ENCODE data around the gene CCDC57. TPM values are rescaled to one million over a fixed set of nuclear protein-coding genes. Genes with fewer than 3 reads are reported as not detected.

The CCDC57 gene
- total RNA-seq, 1 experiment from 2014 or later: 36.6 TPM

GRCh38 chr17:82129095-82129494, 83.5 kb downstream of the CCDC57 start:
- H2AFZ ChIP-seq (ENCODE audit: low read length): no peak overlapping the region
- ATAC-seq (no peak; the same call in 1 of the 2 replicates), DNase-seq (no peak)
- H3K9me2 ChIP-seq (replicated peaks; ENCODE audit: low read length): no peaks in the 10 kb centered on the region
- H3K9ac ChIP-seq (ENCODE audit: low read length): no peak overlapping the region
- no TSS peak for BruUV-seq (replicated peaks)
- CTCF ChIA-PET: no interaction called here
- no peaks in the 10 kb centered on the region for H3F3A ChIP-seq (ENCODE audit: low read length, unreplicated experiment)
- H3K4me3 ChIP-seq (ENCODE audit: low read length): no peak overlapping the region
- H3K27ac ChIP-seq (ENCODE audit: low read length): no peak overlapping the region
- intact Hi-C loops (cut with micrococcal nuclease): no loop called here
- H4K20me1 ChIP-seq (ENCODE audit: low read length): no peaks in the 10 kb centered on the region
- peaks cover 5% of the 10 kb centered on the region for H3K4me1 ChIP-seq (ENCODE audit: insufficient read depth, low read length)
- TF ChIP-seq, protein P1, sequence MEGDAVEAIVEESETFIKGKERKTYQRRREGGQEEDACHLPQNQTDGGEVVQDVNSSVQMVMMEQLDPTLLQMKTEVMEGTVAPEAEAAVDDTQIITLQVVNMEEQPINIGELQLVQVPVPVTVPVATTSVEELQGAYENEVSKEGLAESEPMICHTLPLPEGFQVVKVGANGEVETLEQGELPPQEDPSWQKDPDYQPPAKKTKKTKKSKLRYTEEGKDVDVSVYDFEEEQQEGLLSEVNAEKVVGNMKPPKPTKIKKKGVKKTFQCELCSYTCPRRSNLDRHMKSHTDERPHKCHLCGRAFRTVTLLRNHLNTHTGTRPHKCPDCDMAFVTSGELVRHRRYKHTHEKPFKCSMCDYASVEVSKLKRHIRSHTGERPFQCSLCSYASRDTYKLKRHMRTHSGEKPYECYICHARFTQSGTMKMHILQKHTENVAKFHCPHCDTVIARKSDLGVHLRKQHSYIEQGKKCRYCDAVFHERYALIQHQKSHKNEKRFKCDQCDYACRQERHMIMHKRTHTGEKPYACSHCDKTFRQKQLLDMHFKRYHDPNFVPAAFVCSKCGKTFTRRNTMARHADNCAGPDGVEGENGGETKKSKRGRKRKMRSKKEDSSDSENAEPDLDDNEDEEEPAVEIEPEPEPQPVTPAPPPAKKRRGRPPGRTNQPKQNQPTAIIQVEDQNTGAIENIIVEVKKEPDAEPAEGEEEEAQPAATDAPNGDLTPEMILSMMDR (conservative IDR thresholded peaks at IDR 0.05; ENCODE audit: low read depth, low read length): peak; percentile 44; the same call in 1 of the 2 replicates
- no peak for TF ChIP-seq EZH2phosphoT487 (IDR thresholded peaks at IDR 0.05; ENCODE audit: borderline replicate concordance, low read length)
- no peaks in the 10 kb centered on the region for H3K36me3 ChIP-seq (ENCODE audit: low read depth, low read length)
- no peaks in the 10 kb centered on the region for H3K79me2 ChIP-seq (ENCODE audit: low read length)
- POLR2A ChIA-PET (ENCODE audit: unreplicated experiment): no interaction called here
- no peaks in the 10 kb centered on the region for H3K27me3 ChIP-seq (ENCODE audit: low read length)
- H3K9me3 ChIP-seq (ENCODE audit: low read length): no peaks in the 10 kb centered on the region
- H3K4me2 ChIP-seq (ENCODE audit: low read length): no peak overlapping the region

DNA sequence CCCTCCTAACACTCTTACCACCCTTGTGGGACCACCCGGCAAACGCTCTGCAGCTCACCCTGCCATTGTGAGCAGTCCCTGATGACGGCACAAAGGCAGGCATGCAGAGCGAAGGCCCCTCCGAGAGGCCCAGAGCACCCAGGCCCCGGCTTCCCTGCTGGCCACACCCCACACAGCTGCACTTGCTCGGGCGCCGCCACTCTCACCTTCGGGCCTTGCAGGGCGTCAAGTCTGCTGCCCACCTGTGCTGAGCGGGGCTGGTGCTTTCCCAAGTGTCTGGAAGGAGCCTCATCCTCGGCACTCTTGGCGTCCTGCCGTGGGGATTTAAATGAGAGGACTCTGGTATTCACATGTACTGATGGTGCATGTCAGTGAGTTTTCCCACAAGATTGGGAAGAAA, 84.4 kb downstream of the CCDC57 start:
- no peak overlapping the region for H3K4me3 ChIP-seq (ENCODE audit: low read length)
- no peaks in the 10 kb centered on the region for H3K79me2 ChIP-seq (ENCODE audit: low read length)
- TF ChIP-seq, protein P1 (conservative IDR thresholded peaks at IDR 0.05; ENCODE audit: low read depth, low read length): no peak
- TF ChIP-seq EZH2phosphoT487 (IDR thresholded peaks at IDR 0.05; ENCODE audit: borderline replicate concordance, low read length): no peak
- TF ChIP-seq EZH2 (IDR thresholded peaks at IDR 0.05; ENCODE audit: low read length, unreplicated experiment): no peak
- no peaks in the 10 kb centered on the region for H3K4me1 ChIP-seq (ENCODE audit: insufficient read depth, low read length)
- H4K20me1 ChIP-seq (ENCODE audit: low read length): no peaks in the 10 kb centered on the region
- no peaks in the 10 kb centered on the region for H3K9me2 ChIP-seq (replicated peaks; ENCODE audit: low read length)
- ChIA-PET CTCF (no interaction called here), POLR2A (ENCODE audit: unreplicated experiment) (no interaction called here)
- no peak overlapping the region for H3K4me2 ChIP-seq (ENCODE audit: low read length)
- no peak overlapping the region for H2AFZ ChIP-seq (ENCODE audit: low read length)
- ATAC-seq (no peak), DNase-seq (no peak)
- intact Hi-C loops (cut with micrococcal nuclease): no loop called here
- H3K36me3 ChIP-seq (ENCODE audit: low read depth, low read length): no peaks in the 10 kb centered on the region
- no TSS peak for BruUV-seq (replicated peaks)
- no peak overlapping the region for H3K9ac ChIP-seq (ENCODE audit: low read length)
- no peak overlapping the region for H3K27ac ChIP-seq (ENCODE audit: low read length)
- no peaks in the 10 kb centered on the region for H3K9me3 ChIP-seq (ENCODE audit: low read length)
- no peaks in the 10 kb centered on the region for H3F3A ChIP-seq (ENCODE audit: low read length, unreplicated experiment)
- H3K27me3 ChIP-seq (ENCODE audit: low read length): no peaks in the 10 kb centered on the region

DNA sequence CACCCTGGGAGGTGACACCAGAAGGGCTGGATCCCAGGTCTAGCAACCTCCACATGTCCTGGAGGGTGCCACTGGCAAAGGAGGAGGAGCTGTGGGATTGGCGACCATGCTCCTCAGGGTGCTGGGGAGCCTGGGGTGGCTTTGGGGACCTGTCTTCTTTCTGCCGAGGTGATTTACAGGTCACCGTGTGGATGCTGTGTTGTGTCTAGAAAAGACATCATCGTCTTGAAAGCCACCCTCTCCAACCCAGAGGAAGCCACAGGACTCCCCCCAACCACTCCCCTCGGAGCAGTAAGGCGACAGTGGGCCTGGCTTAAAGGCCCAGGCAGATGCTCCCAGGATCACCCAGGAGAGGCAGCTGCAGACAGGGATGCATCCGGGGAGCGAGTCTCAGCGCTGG, 84.9 kb downstream of the CCDC57 start:
- TF ChIP-seq EZH2 (IDR thresholded peaks at IDR 0.05; ENCODE audit: low read length, unreplicated experiment) (no peak), EZH2phosphoT487 (IDR thresholded peaks at IDR 0.05; ENCODE audit: borderline replicate concordance, low read length) (no peak)
- TF ChIP-seq, protein P1 (conservative IDR thresholded peaks at IDR 0.05; ENCODE audit: low read depth, low read length): no peak
- no peaks in the 10 kb centered on the region for H3F3A ChIP-seq (ENCODE audit: low read length, unreplicated experiment)
- no TSS peak for BruUV-seq (replicated peaks)
- no peak overlapping the region for H3K9ac ChIP-seq (ENCODE audit: low read length)
- ChIA-PET CTCF (no interaction called here), POLR2A (ENCODE audit: unreplicated experiment) (no interaction called here)
- no peaks in the 10 kb centered on the region for H3K9me2 ChIP-seq (replicated peaks; ENCODE audit: low read length)
- no peak overlapping the region for H3K4me2 ChIP-seq (ENCODE audit: low read length)
- intact Hi-C loops (cut with micrococcal nuclease): no loop called here
- no peaks in the 10 kb centered on the region for H3K9me3 ChIP-seq (ENCODE audit: low read length)
- no peak overlapping the region for H3K27ac ChIP-seq (ENCODE audit: low read length)
- no peaks in the 10 kb centered on the region for H3K79me2 ChIP-seq (ENCODE audit: low read length)
- DNase-seq (no peak), ATAC-seq (no peak)
- no peak overlapping the region for H2AFZ ChIP-seq (ENCODE audit: low read length)
- H4K20me1 ChIP-seq (ENCODE audit: low read length): no peaks in the 10 kb centered on the region
- H3K4me1 ChIP-seq (ENCODE audit: insufficient read depth, low read length): no peaks in the 10 kb centered on the region
- H3K36me3 ChIP-seq (ENCODE audit: low read depth, low read length): no peaks in the 10 kb centered on the region
- no peak overlapping the region for H3K4me3 ChIP-seq (ENCODE audit: low read length)
- no peaks in the 10 kb centered on the region for H3K27me3 ChIP-seq (ENCODE audit: low read length)
